Omental fat pad (tissue), 4 donors: ENCODE measurements around the gene KCNA1. TPM values are rescaled to one million over a fixed set of nuclear protein-coding genes. Genes with fewer than 3 reads are reported as not detected.

Experiments used
- ATAC-seq: fragments of 150-250 bp; one replicate; pipeline ENCODE4 v1.9.1; 2016; ENCODE audit warnings: mild to moderate bottlenecking, moderate library complexity; ENCODE audit not compliant: low FRiP score
- DNase-seq: peaks from one replicate; pipeline ENCODE4 v3.0.0-alpha.2; 2019; ENCODE audit warnings: low spot score
- total RNA-seq, 4 donors: library from RNA; depleted of rRNA; stranded (reverse); fragments of >200 nt; gene quantifications; one replicate each; pipeline ENCODE4 v1.1.0, GENCODE V29; 2016
- TF ChIP-seq, protein P1 (sequence below), 3 donors: fragments of 450-650 bp; IDR thresholded peaks; one replicate each; pipeline ENCODE4 v1.5.1; 2016 to 2017; ENCODE audit warnings: antibody characterized with exemption in 3 of 3, mild to moderate bottlenecking in 3 of 3, moderate library complexity in 2 of 3

Gene KCNA1
- total RNA-seq, 4 donors from 2014 or later = 0.36 to 2.2 (median 0.44) TPM; not detected in 1

DNA sequence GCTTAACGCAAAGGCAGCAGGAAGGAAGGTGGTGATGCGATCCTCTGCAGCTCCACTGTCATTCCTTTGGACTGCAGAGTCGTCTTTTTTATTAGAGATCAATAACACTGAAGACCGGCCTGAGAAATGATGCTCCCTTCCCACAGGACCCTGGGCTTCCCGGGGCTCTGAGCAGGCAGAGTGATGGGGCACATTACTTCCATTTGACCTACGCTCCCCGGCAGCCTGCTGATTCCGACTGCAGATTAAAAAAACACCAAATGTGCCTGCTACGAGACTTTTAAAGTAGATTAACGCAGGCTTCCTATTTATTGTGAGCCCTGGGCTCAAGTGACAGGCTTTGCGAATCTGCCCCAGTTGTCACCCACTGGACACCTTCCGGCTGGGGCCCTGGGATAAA is 37.5 kb downstream of the KCNA1 start:
- DNase-seq = no peak
- TF ChIP-seq, protein P1, sequence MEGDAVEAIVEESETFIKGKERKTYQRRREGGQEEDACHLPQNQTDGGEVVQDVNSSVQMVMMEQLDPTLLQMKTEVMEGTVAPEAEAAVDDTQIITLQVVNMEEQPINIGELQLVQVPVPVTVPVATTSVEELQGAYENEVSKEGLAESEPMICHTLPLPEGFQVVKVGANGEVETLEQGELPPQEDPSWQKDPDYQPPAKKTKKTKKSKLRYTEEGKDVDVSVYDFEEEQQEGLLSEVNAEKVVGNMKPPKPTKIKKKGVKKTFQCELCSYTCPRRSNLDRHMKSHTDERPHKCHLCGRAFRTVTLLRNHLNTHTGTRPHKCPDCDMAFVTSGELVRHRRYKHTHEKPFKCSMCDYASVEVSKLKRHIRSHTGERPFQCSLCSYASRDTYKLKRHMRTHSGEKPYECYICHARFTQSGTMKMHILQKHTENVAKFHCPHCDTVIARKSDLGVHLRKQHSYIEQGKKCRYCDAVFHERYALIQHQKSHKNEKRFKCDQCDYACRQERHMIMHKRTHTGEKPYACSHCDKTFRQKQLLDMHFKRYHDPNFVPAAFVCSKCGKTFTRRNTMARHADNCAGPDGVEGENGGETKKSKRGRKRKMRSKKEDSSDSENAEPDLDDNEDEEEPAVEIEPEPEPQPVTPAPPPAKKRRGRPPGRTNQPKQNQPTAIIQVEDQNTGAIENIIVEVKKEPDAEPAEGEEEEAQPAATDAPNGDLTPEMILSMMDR (IDR thresholded peaks at IDR 0.05) = no peak
- no peak for ATAC-seq

DNA sequence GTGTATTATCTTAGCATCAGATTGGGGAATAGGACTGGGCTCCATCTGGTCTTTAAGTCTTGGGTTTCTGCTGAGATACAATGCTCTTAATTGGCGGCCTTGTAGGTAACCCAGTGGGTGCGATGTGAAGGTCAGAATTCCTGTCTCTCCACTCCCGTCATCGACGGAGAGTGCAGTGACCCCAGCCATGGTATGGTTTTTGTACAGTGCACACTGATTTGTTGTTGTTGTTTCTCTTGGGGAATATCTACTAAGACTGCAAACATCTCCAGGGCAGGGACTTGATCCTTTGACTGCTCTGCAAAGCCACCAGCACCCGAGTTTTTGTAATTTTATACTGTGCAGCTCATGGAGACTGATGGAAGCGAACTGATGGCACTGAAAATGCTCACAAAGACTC is 41.4 kb downstream of the KCNA1 start:
- TF ChIP-seq, protein P1 (IDR thresholded peaks at IDR 0.05) = no peak
- ATAC-seq (no peak), DNase-seq (no peak)

DNA sequence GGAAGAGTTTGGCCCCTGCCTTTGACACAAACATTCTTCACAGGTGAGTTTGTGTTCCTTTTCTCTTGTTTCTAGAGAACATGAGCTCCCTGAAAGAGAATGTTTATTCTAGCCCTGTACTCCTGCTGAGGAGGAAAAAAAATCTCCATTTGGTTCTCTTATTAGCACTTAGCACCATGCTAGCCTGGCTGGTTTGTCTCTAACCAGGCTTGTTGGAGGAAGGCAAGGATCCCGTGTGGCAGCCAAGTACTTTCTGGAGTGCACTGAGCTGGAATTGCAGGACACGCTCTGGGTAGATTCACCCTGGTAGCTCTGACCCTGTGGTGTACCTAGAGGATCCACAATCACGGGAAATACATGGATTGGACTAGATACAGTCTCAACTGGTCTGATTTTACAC is 41.9 kb downstream of the KCNA1 start:
- DNase-seq (no peak), ATAC-seq (no peak)
- TF ChIP-seq, protein P1 (IDR thresholded peaks at IDR 0.05) = no peak

DNA sequence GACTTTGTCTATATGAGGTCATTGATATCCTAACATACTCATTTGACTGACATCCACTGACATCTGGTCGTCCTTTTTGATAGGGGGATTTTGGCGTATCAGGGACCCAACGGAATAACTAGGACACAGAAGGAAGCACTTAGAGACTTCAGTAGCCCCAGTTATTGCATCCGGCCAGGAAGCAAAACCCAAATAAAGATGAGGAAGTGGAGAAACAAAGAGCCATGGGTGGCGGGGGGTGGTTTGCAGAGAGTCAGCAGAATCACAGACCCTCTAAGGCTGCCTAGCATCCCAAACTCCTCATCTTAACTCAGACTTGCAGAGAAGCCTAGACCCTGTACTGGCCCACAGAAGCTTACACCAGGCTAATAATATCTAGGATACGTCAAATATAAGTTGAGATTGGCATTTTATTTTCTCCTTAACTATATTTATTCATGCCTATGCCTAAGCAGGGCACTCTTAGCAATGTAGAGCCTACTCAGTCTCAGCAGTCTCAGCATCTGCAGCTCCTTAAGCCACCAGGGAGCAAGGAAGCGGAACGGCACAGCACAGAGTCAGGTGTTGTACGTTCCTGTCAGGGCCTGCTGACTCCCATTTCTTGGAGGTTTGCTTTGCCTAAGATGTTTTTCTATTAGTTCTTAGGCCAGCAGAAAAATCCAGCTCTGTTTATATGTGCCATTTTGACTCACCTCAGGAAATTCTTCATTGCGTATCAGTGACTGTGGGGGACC is 45.1 kb downstream of the KCNA1 start:
- DNase-seq = no peak
- no peak for ATAC-seq
- TF ChIP-seq, protein P1 (IDR thresholded peaks at IDR 0.05) = no peak

DNA sequence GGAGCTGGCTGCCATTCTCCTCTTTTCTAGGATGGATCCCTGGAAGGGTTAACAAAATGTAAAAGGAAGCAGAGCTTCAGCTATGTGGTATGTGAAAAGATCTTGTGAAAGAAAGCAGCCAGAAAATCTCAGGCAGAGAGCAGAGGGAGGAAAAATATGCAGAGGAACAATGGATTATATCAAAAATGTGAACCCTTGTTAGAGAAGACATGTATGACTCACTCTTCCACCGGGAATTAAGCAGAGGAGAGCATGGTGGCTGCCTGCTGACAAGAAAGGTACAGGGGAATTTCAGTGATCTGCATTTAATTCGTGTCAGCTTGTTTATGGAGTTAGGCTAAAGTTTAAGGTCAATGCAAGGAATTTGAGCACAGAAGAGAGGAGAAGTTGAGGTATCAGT is 46.3 kb downstream of the KCNA1 start:
- DNase-seq = no peak
- TF ChIP-seq, protein P1 (IDR thresholded peaks at IDR 0.05) = no peak

DNA sequence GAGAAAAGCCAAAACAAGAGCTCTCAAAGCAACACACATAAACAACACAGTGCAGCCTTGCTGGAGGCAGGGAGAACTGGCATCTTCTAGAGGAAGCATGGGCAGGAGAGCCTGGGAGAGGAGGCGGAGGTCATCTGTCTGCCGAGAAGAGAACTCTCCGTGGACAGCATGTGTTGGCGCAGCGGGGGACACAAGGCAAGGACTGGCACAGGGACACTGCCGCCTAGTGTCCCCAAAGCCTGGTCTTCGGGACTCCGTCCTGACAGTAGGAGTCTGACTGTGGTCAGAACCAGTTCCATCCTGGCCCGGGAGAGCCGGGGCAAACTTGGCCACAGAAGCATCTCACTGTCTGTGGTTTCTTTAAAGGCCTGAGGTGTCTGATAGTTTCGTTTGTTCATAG is 47.3 kb downstream of the KCNA1 start:
- DNase-seq (no peak), ATAC-seq (no peak)
- TF ChIP-seq, protein P1 (IDR thresholded peaks at IDR 0.05) = no peak

More for the DNA sequence above, 46.3 kb downstream of the KCNA1 start:
- ATAC-seq = no peak

DNA sequence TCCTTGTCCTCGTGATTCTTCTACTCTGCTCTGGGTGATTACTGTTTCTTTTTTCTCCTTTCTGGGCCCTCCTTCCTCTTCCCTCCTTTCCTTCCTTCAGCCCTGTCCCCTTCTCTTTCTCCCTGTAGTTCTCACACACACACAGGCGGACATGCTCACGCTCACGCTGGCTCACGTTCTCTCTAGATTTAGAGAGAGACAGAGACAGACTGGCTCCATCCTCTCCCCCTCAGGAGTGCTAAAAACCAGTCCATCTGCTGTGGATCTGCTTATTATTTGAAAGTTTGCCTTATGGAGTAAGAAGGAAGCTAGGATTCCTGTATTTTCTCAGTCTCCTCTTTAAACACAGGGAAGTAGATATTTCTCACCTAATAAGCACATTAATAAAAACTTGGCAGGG is 48.1 kb downstream of the KCNA1 start:
- DNase-seq (no peak), ATAC-seq (no peak)
- TF ChIP-seq, protein P1 (IDR thresholded peaks at IDR 0.05) = no peak
